ENCODE results near the gene TRRAP.

Gene TRRAP

DNA sequence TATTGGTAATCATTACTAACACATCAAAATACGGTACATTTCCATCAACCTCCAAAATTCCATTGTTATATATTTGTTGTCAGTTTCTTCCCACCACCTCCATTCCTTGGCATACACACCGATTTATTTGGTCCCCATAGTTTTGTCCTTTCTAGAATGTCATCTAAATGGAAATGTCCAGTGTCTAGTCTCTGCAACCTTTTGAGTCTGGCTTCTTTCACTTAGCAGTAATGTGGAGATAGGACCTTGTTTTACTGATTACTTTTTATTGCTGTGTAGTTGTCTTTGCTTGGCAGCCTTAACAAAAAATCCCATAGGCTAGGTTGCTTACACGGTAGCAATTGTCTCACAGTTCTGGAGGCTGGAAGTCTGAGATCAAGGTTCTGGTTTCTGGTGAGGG lies 22.5 kb downstream of the TRRAP start:
- no peak for DNase-seq (ENCODE audit: low read depth in 2 of 2)

GRCh38 chr7:98902523-98902922 lies 24.2 kb downstream of the TRRAP start:
- no peak for DNase-seq (ENCODE audit: low read depth in 2 of 2)

- DNase-seq (ENCODE audit: low read depth in 2 of 2), result no peak
Measured at GRCh38 chr7:98903246-98903645, 24.9 kb downstream of the TRRAP start.

- DNase-seq (ENCODE audit: low read depth in 2 of 2), result no peak
Measured at GRCh38 chr7:98907570-98907969, 29.2 kb downstream of the TRRAP start.

DNA sequence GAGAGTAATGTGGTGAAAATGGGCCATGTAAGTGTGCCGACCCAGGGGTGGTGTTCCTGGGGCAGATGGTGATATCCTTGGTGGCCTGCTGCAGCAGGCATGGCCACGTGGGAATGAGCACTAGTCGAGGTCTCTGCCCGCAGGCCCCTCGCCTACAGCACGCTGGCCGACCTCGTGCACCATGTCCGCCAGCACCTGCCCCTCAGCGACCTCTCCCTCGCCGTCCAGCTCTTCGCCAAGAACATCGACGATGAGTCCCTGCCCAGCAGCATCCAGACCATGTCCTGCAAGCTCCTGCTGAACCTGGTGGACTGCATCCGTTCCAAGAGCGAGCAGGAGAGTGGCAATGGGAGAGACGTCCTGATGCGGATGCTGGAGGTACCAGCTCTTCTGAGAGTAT lies 30.3 kb downstream of the TRRAP start:
- no peak for DNase-seq (ENCODE audit: low read depth in 2 of 2)

DNA sequence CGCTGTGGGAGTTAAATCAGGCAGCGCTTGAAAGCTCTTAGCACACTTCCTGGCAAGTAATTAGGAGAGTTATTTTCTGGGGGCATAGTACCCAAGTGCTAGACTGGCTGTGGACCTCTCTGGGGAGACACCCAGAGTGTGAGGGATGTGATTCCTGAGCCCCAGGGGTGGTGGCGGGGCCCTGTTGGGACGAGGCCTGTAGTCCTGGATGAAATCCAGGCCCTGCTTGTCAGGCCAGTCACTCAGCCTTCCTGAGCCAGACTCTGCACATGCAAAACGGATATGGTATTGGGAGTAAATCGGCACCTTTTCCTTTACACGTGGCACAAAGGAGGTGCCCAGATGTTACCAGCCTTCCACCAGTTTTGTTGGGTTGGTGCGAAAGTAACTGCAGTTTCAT lies 31.2 kb downstream of the TRRAP start:
- no peak for DNase-seq (ENCODE audit: low read depth in 2 of 2)

GRCh38 chr7:98910427-98910826 lies 32.1 kb downstream of the TRRAP start:
- DNase-seq (ENCODE audit: low read depth in 2 of 2), result no peak

DNA sequence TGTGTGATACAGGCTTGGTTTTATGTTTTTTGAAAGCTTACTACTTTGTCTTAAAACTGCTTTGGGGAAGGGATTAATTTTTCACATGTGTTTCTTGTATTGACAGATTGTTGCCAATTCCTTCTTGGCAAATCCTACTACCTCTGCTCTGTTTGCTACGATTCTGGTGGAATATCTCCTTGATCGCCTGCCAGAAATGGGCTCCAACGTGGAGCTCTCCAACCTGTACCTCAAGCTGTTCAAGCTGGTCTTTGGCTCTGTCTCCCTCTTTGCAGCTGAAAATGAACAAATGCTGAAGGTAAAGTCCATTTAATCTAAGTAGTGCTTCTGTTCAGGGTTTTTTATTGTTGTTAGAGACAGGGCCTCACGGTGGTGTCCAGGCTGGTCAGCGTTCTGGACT lies 33.6 kb downstream of the TRRAP start:
- no peak for DNase-seq (ENCODE audit: low read depth in 2 of 2)

DNA sequence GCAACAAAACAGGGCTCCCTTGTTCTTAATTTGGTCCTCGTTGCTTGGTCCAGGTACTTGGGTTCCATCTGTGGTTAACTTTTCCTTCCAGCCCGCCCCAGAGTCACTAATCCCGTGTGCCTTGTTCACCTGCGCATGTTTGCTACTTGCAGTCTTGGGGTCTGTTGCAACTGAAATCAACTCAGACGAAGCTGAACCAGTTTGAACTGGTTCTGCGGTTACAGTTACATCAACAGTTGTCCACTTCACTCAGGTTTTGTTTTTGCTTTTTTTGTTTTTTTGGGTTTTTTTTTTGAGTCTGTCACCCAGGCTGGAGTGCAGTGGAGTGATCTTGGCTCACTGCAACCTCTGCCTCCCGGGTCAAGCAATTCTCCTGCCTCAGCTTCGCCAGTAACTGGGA lies 34.7 kb downstream of the TRRAP start:
- DNase-seq (ENCODE audit: low read depth in 2 of 2), result no peak

DNA sequence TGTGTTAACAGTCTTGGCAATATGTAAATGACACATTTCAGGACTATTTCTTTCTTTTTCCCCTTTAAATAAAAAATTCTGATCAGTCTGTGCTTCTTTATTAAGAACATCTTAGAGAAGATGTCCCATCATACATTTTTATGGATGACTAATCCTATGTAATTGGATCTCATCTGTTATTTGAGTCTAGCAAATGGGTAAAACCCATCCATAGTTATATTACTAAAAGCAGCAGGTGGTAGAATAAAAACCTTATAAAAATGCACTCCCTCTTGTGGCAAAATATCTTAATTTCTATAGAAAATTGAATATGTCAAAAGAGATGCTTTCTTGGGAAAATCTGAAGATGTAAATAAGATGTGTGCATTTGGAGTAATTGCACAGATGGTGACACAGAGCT lies 35.3 kb downstream of the TRRAP start:
- no peak for DNase-seq (ENCODE audit: low read depth in 2 of 2)

DNA sequence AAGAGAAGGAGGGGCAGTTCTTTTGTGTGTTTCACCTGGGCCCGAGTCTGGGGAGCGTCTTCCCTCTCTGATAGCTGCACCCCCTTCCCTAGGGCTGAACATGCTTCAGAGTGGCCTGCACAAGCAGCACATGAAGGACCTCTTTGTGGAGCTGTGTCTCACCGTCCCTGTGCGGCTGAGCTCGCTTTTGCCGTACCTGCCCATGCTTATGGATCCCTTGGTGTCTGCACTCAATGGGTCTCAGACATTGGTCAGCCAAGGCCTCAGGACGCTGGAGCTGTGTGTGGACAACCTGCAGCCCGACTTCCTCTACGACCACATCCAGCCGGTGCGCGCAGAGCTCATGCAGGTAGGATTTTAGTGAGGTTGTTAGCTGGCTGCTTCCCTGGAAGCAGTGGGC lies 39.0 kb downstream of the TRRAP start:
- DNase-seq (ENCODE audit: low read depth in 2 of 2), result no peak

DNA sequence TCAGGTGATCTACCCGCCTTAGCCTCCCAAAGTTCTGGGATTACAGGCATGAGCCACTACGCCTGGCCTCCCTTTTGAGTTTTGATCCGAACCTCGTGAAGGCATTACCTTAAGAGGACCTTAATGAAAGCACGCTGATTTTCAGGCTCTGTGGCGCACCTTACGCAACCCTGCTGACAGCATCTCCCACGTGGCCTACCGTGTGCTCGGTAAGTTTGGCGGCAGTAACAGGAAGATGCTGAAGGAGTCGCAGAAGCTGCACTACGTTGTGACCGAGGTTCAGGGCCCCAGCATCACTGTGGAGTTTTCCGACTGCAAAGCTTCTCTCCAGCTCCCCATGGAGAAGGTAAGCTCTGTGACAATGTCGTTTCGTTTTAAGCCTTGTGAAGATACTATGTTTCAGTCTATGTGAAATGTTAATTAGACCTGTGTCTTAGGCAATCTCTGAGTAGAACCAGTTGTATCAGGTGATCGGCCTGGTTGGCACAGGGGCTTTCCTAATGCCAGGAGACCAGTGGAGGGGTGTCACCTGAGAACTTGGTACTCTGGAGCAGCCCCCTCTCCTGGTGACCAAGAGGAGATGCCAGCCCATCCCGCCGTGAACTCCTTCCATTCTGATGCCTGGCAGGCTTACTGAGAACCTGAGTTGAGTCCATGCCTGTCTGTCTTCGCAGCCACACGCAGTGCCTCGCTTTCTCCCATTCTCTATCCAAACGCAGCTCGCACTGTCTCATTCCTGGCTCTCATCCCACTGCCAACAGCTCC lies 43.5 kb downstream of the TRRAP start:
- no peak for DNase-seq (ENCODE audit: low read depth in 2 of 2)

DNA sequence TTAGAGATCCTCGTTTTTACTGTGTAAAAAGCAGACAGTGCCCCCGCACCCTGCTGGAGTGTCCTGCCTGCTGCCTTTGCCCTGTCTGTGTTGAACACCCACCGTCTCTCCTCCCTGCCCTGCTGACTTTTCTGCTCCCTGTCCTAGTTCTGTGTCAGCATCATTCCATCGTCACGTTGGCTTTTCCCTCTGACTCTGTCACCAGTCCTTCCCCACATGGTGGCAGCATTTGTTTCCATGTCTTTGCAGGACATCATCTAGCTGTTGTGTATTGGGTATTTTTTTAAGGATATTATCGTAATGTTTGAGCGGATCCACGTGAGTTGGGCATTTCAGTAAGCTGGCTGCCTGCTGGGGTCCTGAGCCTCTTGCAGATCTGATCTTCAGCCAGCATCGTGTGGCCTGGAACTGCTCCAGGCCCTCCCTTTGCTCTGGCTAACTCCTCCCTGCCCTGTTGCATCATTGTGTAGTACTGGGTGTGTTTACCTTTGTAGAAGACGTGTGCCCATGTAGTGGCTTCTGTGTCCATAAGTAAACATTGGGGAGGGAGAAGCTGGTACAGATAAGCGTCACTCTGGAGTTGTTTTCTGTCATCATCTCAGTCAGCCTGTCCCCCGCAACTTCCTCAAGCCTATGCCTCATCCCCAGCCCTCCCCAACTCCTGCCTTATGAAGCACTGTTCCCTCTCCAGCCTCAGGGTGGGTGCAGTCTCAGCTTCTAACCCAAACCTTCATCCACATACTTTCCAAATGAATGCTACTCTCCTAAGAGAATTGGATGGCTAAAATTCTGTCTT lies 44.3 kb downstream of the TRRAP start:
- no peak for DNase-seq (ENCODE audit: low read depth in 2 of 2)

DNA sequence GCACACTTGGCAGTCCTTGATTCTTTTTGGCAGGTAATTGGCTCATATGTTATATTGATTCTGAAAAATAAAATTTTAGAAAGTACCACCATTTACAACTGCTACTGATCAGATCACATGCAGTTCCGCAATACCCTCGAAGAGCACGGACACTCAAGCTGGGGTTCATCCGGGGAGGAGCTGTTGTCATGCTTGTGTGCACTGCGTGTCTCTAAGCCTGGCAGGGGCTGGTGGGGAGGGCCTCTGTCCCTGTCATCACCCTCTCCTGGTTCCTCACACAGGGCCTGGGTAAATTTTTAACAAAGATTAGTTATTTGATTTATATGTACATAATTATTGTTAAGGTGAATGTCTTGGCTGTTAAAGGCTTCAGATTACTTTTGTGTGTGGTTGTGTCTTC lies 45.2 kb downstream of the TRRAP start:
- no peak for DNase-seq (ENCODE audit: low read depth in 2 of 2)

GRCh38 chr7:98927125-98927524 lies 48.8 kb downstream of the TRRAP start:
- DNase-seq (ENCODE audit: low read depth in 2 of 2), result no peak

- no peak for DNase-seq (ENCODE audit: low read depth in 2 of 2)
Measured at GRCh38 chr7:98930464-98930863, 52.1 kb downstream of the TRRAP start.

DNA sequence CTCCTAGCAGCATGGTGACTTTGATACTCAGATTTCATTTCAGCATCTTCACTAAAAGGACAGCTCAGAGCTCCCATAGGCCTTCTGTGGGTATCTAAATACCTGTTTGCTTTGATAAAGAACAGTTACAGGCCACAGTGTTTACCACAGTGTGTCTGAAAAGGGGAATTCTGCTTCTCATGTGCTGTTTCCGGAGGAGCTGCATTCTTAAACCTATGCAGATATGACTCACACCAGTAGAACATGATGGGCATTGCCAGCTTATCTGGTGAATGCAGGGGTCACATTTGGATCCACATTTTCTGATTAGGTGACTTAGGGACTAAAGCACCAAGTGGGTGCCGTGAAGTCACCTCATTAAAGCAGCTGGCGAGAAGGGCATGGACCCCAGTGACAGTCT lies 52.6 kb downstream of the TRRAP start:
- no peak for DNase-seq (ENCODE audit: low read depth in 2 of 2)

- DNase-seq (ENCODE audit: low read depth in 2 of 2), result no peak
Measured at GRCh38 chr7:98933321-98933720, 55.0 kb downstream of the TRRAP start.

GRCh38 chr7:98934267-98934666 lies 55.9 kb downstream of the TRRAP start:
- no peak for DNase-seq (ENCODE audit: low read depth in 2 of 2)

- DNase-seq (ENCODE audit: low read depth in 2 of 2), result no peak
Measured at GRCh38 chr7:98935811-98936210, 57.5 kb downstream of the TRRAP start.

DNA sequence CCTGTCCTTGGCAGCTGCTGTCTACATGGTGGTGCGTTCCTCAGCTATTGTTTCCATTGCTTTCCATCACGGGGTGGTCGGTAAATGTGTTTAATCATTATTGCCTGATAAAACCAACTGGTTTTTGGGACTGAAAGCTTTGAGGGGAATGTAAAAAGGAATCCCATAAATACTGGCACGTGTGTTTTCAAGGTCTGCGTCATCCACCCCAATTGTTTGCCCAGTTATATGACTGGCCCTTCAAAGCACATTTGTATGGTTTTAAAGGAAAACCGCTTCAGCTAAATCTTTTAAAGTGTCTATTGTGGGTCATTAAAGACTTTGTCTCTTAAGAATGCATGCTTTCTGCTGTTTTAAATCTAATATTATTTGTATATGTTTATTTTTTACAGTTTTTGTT lies 65.0 kb downstream of the TRRAP start:
- no peak for DNase-seq (ENCODE audit: low read depth in 2 of 2)

GRCh38 chr7:98944386-98944785 lies 66.1 kb downstream of the TRRAP start:
- no peak for DNase-seq (ENCODE audit: low read depth in 2 of 2)

DNA sequence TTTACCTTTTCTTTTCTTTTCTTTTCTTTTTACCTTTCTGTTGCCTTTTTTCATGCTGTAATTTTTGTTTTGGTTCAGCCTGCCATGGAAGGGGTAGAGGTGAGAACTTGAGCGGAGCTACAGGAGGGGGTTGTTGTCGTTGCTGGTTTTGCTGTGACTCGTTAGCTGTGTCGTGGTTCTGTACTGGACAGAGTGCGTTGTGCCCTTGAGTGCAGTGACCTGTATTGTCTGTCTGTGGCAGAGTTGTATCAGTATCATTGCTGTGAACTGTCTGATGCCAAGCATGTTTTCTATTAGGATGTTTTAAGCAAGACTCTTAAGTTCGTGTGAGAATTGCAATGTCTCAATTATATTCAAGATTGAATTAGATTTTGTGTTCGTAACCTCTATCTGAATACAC lies 67.5 kb downstream of the TRRAP start:
- no peak for DNase-seq (ENCODE audit: low read depth in 2 of 2)
